HL-60 (cell line): ENCODE results near the gene AFAP1.

Experiments
- DNase-seq, 2 experiments: peaks; one replicate each; pipeline ENCODE4 v3.0.0-alpha.2; 2010 to 2020; ENCODE audit warnings: low read depth in 1 of 2, low spot score in 1 of 2
- H3K27ac ChIP-seq: fragments of 250-450 bp; sonication (Bioruptor Pico); replicated peaks from 2 replicates; pipeline ENCODE4 v1.5.1; 2020; ENCODE audit warnings: mild to moderate bottlenecking, moderate library complexity
- H3K27me3 ChIP-seq: fragments of 250-450 bp; sonication (Bioruptor Pico); 2 replicates; pipeline ENCODE4 v1.5.1; 2021; ENCODE audit warnings: mild to moderate bottlenecking, moderate library complexity; ENCODE audit not compliant: insufficient read depth, poor library complexity, severe bottlenecking
- H3K4me3 ChIP-seq: replicated peaks from 2 replicates; pipeline ENCODE4 v1.5.1; 2011; ENCODE audit warnings: mild to moderate bottlenecking, control low read depth, low read length; ENCODE audit not compliant: insufficient read depth
- GABPA ChIP-seq: IDR thresholded peaks from 2 replicates; pipeline ENCODE4 v1.6.1; 2012; ENCODE audit warnings: low read depth
- POLR2AphosphoS5 ChIP-seq: IDR thresholded peaks from 2 replicates; pipeline ENCODE4 v1.6.1; 2012; ENCODE audit warnings: low read depth
- REST ChIP-seq: IDR thresholded peaks from 2 replicates; pipeline ENCODE4 v1.6.1; 2012; ENCODE audit warnings: low read depth; ENCODE audit not compliant: insufficient replicate concordance
- SPI1 ChIP-seq: IDR thresholded peaks from 2 replicates; pipeline ENCODE4 v1.6.1; 2012; ENCODE audit warnings: low read depth, mild to moderate bottlenecking, borderline replicate concordance
- TF ChIP-seq, protein P1 (sequence below): IDR thresholded peaks from one replicate; pipeline ENCODE4 v1.5.1; 2011; ENCODE audit warnings: low read length, control low read depth, inconsistent platforms; ENCODE audit not compliant: insufficient read depth

Gene AFAP1

GRCh38 chr4:7894098-7894676 lies 45.5 kb downstream of the AFAP1 start:
- Histone ChIP-seq H3K4me3 (no peak overlapping the region), H3K27ac (no peak overlapping the region), H3K27me3 (peaks cover 3% of the 10 kb centered on the region)
- no peak for DNase-seq
- TF ChIP-seq GABPA (no peak), SPI1 (no peak), REST (no peak), POLR2AphosphoS5 (no peak)
- TF ChIP-seq, protein P1, sequence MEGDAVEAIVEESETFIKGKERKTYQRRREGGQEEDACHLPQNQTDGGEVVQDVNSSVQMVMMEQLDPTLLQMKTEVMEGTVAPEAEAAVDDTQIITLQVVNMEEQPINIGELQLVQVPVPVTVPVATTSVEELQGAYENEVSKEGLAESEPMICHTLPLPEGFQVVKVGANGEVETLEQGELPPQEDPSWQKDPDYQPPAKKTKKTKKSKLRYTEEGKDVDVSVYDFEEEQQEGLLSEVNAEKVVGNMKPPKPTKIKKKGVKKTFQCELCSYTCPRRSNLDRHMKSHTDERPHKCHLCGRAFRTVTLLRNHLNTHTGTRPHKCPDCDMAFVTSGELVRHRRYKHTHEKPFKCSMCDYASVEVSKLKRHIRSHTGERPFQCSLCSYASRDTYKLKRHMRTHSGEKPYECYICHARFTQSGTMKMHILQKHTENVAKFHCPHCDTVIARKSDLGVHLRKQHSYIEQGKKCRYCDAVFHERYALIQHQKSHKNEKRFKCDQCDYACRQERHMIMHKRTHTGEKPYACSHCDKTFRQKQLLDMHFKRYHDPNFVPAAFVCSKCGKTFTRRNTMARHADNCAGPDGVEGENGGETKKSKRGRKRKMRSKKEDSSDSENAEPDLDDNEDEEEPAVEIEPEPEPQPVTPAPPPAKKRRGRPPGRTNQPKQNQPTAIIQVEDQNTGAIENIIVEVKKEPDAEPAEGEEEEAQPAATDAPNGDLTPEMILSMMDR, result no peak

- Histone ChIP-seq H3K27ac (no peak overlapping the region), H3K4me3 (no peak overlapping the region), H3K27me3 (peaks cover 3% of the 10 kb centered on the region)
- no peak for DNase-seq
- TF ChIP-seq SPI1, result no peak
- TF ChIP-seq GABPA, result no peak
- TF ChIP-seq, protein P1, result no peak
- TF ChIP-seq REST, result no peak
- no peak for TF ChIP-seq POLR2AphosphoS5
Measured at GRCh38 chr4:7893539-7893938, 46.1 kb downstream of the AFAP1 start.

DNA sequence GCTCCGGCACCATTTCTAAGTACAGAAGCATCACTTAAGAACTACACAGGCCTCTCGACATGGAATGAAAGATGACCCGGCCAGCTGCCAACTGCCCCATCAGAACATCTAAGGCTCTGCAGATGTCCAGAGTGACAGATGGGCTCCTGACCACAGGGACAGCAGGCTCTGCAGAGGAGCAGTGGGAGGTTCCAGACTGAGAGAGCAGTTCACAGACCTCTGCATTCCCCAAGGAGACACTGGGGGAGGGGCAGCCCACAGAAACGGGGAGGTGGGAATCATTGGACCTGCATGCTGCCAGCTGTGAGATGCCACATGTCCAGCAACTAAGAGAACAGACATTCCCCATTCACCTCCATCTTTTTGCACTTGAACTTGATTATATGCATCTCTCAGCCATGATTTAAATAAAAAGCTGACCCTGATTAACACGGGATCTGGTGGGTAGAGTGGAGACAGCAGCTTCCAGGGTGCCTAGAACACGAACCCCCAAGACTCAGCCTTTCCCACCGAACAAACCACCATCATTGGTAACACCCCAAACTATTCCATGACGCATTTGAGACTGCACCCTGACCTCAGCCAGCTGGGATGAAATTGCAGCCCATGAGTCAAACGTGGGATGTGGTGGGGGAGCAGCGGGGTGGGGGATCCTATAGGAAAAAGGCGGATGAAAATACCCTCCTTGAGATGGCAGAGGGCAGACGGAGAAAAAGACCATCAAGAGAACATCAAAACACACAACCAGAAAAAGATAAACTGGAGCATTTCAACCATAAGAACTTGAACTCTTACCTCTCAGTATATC lies 47.2 kb downstream of the AFAP1 start:
- H3K27me3 ChIP-seq, result peaks cover 3% of the 10 kb centered on the region
- H3K27ac ChIP-seq, result no peak overlapping the region
- DNase-seq, result no peak
- TF ChIP-seq SPI1 (no peak), REST (no peak), POLR2AphosphoS5 (no peak), GABPA (no peak)
- TF ChIP-seq, protein P1, result no peak
- H3K4me3 ChIP-seq, result no peak overlapping the region
